Mesodermal cell (in vitro differentiated cells): ENCODE measurements around the gene PIGS.
"Not testable (repeated sequence)": the region's sequence is repeated elsewhere in the genome, so short reads cannot be mapped to it uniquely, and the experiment has no call there.

Source experiments
- H3K27ac ChIP-seq: 2 replicates; pipeline ENCODE4 v1.7.0; 2013; ENCODE audit warnings: mild to moderate bottlenecking, low read depth, low read length, moderate library complexity; ENCODE audit not compliant: severe bottlenecking
- H3K36me3 ChIP-seq: 2 replicates; pipeline ENCODE4 v1.7.1; 2013; ENCODE audit warnings: mild to moderate bottlenecking, low read length, moderate library complexity; ENCODE audit not compliant: control insufficient read depth, insufficient read depth
- H3K4me1 ChIP-seq: one replicate; pipeline ENCODE4 v1.7.1; 2013; ENCODE audit warnings: mild to moderate bottlenecking, low read length; ENCODE audit not compliant: insufficient read depth, control insufficient read depth, poor library complexity, severe bottlenecking
- H3K4me3 ChIP-seq: 2 replicates; pipeline ENCODE4 v1.7.0; 2013; ENCODE audit warnings: low read length, control low read depth, mild to moderate bottlenecking; ENCODE audit not compliant: insufficient read depth, poor library complexity, severe bottlenecking; ENCODE audit errors: extremely low read depth
- H3K9me3 ChIP-seq: 2 replicates; pipeline ENCODE4 v1.7.1; 2013; ENCODE audit warnings: mild to moderate bottlenecking, low read length, moderate library complexity; ENCODE audit not compliant: control insufficient read depth
- WGBS, 2 experiments: methylation state at CpG; one replicate each; pipeline ENCODE4 v1.1.5; 2013; ENCODE audit warnings: missing lambda C conversion rate in 2 of 2; ENCODE audit not compliant: insufficient coverage in 2 of 2; 5-methylcytosine and 5-hydroxymethylcytosine counted together

Gene PIGS

GRCh38 chr17:28527859-28528258 lies 43.5 kb downstream of the PIGS start:
- Histone ChIP-seq H3K27ac (no peak overlapping the region), H3K4me1 (peaks cover 17% of the 10 kb centered on the region), H3K4me3 (no peak overlapping the region), H3K36me3 (no peaks in the 10 kb centered on the region), H3K9me3 (no peaks in the 10 kb centered on the region)
- 94 to 100% methylated on average over 1 to 2 of the region's 2 CpGs for WGBS, 2 experiments

- Histone ChIP-seq H3K9me3 (no peaks in the 10 kb centered on the region), H3K4me3 (no peak overlapping the region), H3K4me1 (peaks cover 17% of the 10 kb centered on the region), H3K27ac (no peak overlapping the region), H3K36me3 (no peaks in the 10 kb centered on the region)
- WGBS, 2 experiments: 88 to 100% methylated on average over 1 of the region's 2 CpGs
These were observed 44.1 kb downstream of the PIGS start for GRCh38 chr17:28527181-28527681.

- H3K4me3 ChIP-seq: no peak overlapping the region
- 89 to 96% methylated on average over 3 to 6 of the region's 8 CpGs for WGBS, 2 experiments
- peak overlapping the region; percentile 10 for H3K27ac ChIP-seq
- peaks cover 17% of the 10 kb centered on the region for H3K4me1 ChIP-seq
- H3K9me3 ChIP-seq: no peaks in the 10 kb centered on the region
- no peaks in the 10 kb centered on the region for H3K36me3 ChIP-seq
These were observed 44.9 kb downstream of the PIGS start for GRCh38 chr17:28526381-28526780.

GRCh38 chr17:28524476-28525424 lies 46.6 kb downstream of the PIGS start:
- Histone ChIP-seq H3K36me3 (no peaks in the 10 kb centered on the region), H3K4me3 (no peak overlapping the region), H3K27ac (peak overlapping the region; percentile 41), H3K9me3 (no peaks in the 10 kb centered on the region), H3K4me1 (peaks cover 17% of the 10 kb centered on the region)
- WGBS, 2 experiments: 95 to 98% methylated on average over 20 to 25 of the region's 25 CpGs

DNA sequence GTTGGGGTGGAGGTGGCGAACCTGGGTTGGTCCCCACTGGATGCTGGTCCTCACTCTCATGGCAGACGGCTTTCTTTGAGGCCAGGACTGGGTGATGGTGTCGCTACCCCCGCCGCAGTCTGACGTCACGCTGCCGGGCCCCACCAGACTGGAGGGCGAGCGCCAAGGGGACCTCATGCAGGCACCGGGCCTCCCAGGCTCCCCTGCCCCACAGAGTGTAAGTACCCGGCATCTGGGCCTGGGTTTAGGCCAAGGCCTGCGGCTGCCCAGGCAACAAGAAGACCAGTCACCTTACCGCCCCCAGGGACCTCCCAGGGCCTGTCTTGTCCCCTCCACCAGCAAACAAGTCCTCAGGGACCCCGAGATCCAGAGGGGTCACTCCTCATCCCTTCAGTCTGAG lies 47.4 kb downstream of the PIGS start:
- H3K9me3 ChIP-seq: no peaks in the 10 kb centered on the region
- WGBS, 2 experiments: 87 to 94% methylated on average over 13 to 15 of the region's 15 CpGs
- no peaks in the 10 kb centered on the region for H3K36me3 ChIP-seq
- no peak overlapping the region for H3K4me3 ChIP-seq
- H3K27ac ChIP-seq: no peak overlapping the region
- H3K4me1 ChIP-seq: peaks cover 17% of the 10 kb centered on the region

GRCh38 chr17:28523186-28523585 lies 48.1 kb downstream of the PIGS start:
- 85 to 93% methylated on average over 4 to 6 of the region's 6 CpGs for WGBS, 2 experiments
- Histone ChIP-seq H3K36me3 (no peaks in the 10 kb centered on the region), H3K9me3 (no peaks in the 10 kb centered on the region), H3K27ac (no peak overlapping the region), H3K4me3 (no peak overlapping the region), H3K4me1 (peaks cover 13% of the 10 kb centered on the region)

DNA sequence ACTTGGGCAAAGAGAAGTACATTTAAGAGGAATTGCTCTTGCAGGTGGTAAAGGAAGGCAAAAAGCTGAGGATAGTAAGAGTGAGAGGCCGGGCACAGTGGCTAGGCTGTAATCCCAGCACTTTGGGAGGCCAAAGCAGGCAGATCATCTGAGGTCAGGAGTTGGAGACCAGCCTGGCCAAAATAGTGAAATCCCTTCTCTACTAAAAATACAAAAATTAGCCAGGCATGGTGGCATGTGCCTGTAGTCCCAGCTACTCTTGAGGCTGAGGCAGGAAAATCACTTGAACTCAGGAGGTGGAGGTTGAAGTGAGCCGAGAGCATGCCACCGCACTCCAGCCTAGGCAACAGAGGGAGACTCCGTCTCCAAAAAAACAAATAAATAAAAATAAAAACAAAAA lies 49.0 kb downstream of the PIGS start:
- H3K27ac ChIP-seq, H3K36me3 ChIP-seq, H3K9me3 ChIP-seq, H3K4me3 ChIP-seq: not testable (repeated sequence)
- 75 to 90% methylated on average over 1 of the region's 4 CpGs for WGBS, 2 experiments
- H3K4me1 ChIP-seq: peaks cover 13% of the 10 kb centered on the region

- H3K27ac ChIP-seq: no peak overlapping the region
- peaks cover 13% of the 10 kb centered on the region for H3K4me1 ChIP-seq
- H3K36me3 ChIP-seq: no peaks in the 10 kb centered on the region
- no peak overlapping the region for H3K4me3 ChIP-seq
- 47 to 55% methylated on average over 15 to 16 of the region's 21 CpGs for WGBS, 2 experiments
- no peaks in the 10 kb centered on the region for H3K9me3 ChIP-seq
These were observed 49.8 kb downstream of the PIGS start for GRCh38 chr17:28521311-28522085.

- peaks cover 4% of the 10 kb centered on the region for H3K9me3 ChIP-seq
- H3K4me3 ChIP-seq: no peak overlapping the region
- no peaks in the 10 kb centered on the region for H3K36me3 ChIP-seq
- H3K27ac ChIP-seq: no peak overlapping the region
- WGBS, 2 experiments: 75 to 76% methylated on average over 6 of the region's 6 CpGs
- peaks cover 10% of the 10 kb centered on the region for H3K4me1 ChIP-seq
These were observed 50.6 kb downstream of the PIGS start for GRCh38 chr17:28520687-28521086.

DNA sequence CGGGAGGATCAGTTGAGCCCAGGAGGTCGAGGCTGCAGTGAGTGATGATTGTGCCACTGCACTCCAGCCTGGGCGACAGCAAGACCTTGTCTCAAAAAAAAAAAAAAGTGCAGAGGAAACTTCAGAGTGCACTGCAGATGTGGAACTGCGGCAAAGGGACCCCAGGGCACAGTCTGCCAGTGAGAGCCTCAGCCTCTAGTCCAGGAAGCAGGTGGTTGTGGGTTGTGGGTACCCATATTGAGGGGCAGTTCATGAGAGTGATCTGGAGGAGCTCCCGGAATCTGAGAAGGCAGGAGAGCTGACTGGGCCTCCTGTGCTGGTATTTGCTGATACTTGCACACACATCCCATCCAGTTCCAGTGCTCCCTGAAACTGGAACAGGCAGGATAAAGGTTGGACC lies 52.1 kb downstream of the PIGS start:
- Histone ChIP-seq H3K27ac (no peak overlapping the region), H3K4me3 (no peak overlapping the region), H3K36me3 (no peaks in the 10 kb centered on the region), H3K9me3 (peaks cover 4% of the 10 kb centered on the region), H3K4me1 (no peaks in the 10 kb centered on the region)
- WGBS, 2 experiments: 89% methylated on average over 4 to 5 of the region's 5 CpGs
